Stimulated activated memory B cell treated with anti-CD40 and anti-IgM and Interleukin-4, amounts not matched to agents 10 μg/mL and 1 μg/mL and 100 μg/mL, for 72 hours (primary cell): ENCODE results near the gene ARHGAP8.
A peak's percentile ranks its signal among the peaks of the same experiment; 100 is the strongest.
"Not testable (repeated sequence)": the region's sequence is repeated elsewhere in the genome, so short reads cannot be mapped to it uniquely, and the experiment has no call there.

Source experiments
- ATAC-seq: fragments of 150-1000 bp; cut with Tn5 transposase; 2 replicates; pipeline ENCODE4 v1.10.0; 2021
- H3K27ac Mint-ChIP-seq: one replicate; pipeline ENCODE4 v1.8.0; 2022; ENCODE audit warnings: mild to moderate bottlenecking, mixed read lengths
- H3K27me3 Mint-ChIP-seq: one replicate; pipeline ENCODE4 v1.8.0; 2022; ENCODE audit warnings: mixed read lengths
- H3K36me3 Mint-ChIP-seq: one replicate; pipeline ENCODE4 v1.8.0; 2022; ENCODE audit warnings: mixed read lengths
- H3K4me1 Mint-ChIP-seq: one replicate; pipeline ENCODE4 v1.8.0; 2022; ENCODE audit warnings: mixed read lengths
- H3K4me3 Mint-ChIP-seq: one replicate; pipeline ENCODE4 v1.8.0; 2022; ENCODE audit warnings: mild to moderate bottlenecking, moderate library complexity, mixed read lengths
- H3K9me3 Mint-ChIP-seq: one replicate; pipeline ENCODE4 v1.8.0; 2022; ENCODE audit warnings: mixed read lengths

Gene ARHGAP8

GRCh38 chr22:44732017-44732561 is 20.3 kb upstream of the ARHGAP8 start:
- Mint-ChIP-seq H3K27me3 (no peaks in the 10 kb centered on the region), H3K4me1 (peaks cover 9% of the 10 kb centered on the region), H3K4me3 (no peak overlapping the region), H3K27ac (no peak overlapping the region), H3K36me3 (no peaks in the 10 kb centered on the region), H3K9me3 (peaks cover 3% of the 10 kb centered on the region)
- no peak for ATAC-seq

- no peaks in the 10 kb centered on the region for H3K36me3 Mint-ChIP-seq
- ATAC-seq, result no peak
- H3K4me3 Mint-ChIP-seq, result no peak overlapping the region
- no peak overlapping the region for H3K27ac Mint-ChIP-seq
- peaks cover 3% of the 10 kb centered on the region for H3K9me3 Mint-ChIP-seq
- H3K27me3 Mint-ChIP-seq, result no peaks in the 10 kb centered on the region
- peaks cover 9% of the 10 kb centered on the region for H3K4me1 Mint-ChIP-seq
Measured at GRCh38 chr22:44732661-44733060, 19.7 kb upstream of the ARHGAP8 start.

- ATAC-seq, result no peak
- Mint-ChIP-seq H3K27ac (no peak overlapping the region), H3K27me3 (peaks cover 4% of the 10 kb centered on the region), H3K4me3 (no peak overlapping the region), H3K4me1 (peaks cover 9% of the 10 kb centered on the region), H3K36me3 (no peaks in the 10 kb centered on the region), H3K9me3 (peaks cover 3% of the 10 kb centered on the region)
Measured at GRCh38 chr22:44733426-44734106, 18.8 kb upstream of the ARHGAP8 start.

- peaks cover 9% of the 10 kb centered on the region for H3K27me3 Mint-ChIP-seq
- no peak overlapping the region for H3K4me3 Mint-ChIP-seq
- no peak overlapping the region for H3K27ac Mint-ChIP-seq
- H3K4me1 Mint-ChIP-seq, result peaks cover 9% of the 10 kb centered on the region
- peaks cover 3% of the 10 kb centered on the region for H3K9me3 Mint-ChIP-seq
- H3K36me3 Mint-ChIP-seq, result no peaks in the 10 kb centered on the region
- no peak for ATAC-seq
Measured at GRCh38 chr22:44734278-44734677, 18.1 kb upstream of the ARHGAP8 start.

- Mint-ChIP-seq H3K4me3 (no peak overlapping the region), H3K27ac (no peak overlapping the region), H3K9me3 (peaks cover 3% of the 10 kb centered on the region), H3K36me3 (no peaks in the 10 kb centered on the region), H3K4me1 (peaks cover 9% of the 10 kb centered on the region), H3K27me3 (peaks cover 9% of the 10 kb centered on the region)
- ATAC-seq, result no peak
Measured at GRCh38 chr22:44734801-44735517, 17.4 kb upstream of the ARHGAP8 start.

GRCh38 chr22:44735518-44736428 is 16.6 kb upstream of the ARHGAP8 start:
- Mint-ChIP-seq H3K9me3 (peaks cover 3% of the 10 kb centered on the region), H3K27me3 (peaks cover 15% of the 10 kb centered on the region), H3K4me1 (peaks cover 9% of the 10 kb centered on the region), H3K4me3 (no peak overlapping the region), H3K27ac (no peak overlapping the region), H3K36me3 (peaks cover 4% of the 10 kb centered on the region)
- peak; percentile 57 for ATAC-seq

GRCh38 chr22:44736581-44737405 is 15.6 kb upstream of the ARHGAP8 start:
- H3K4me3 Mint-ChIP-seq, result no peak overlapping the region
- peaks cover 9% of the 10 kb centered on the region for H3K4me1 Mint-ChIP-seq
- no peak overlapping the region for H3K27ac Mint-ChIP-seq

GRCh38 chr22:44737406-44738346 is 14.7 kb upstream of the ARHGAP8 start:
- peaks cover 2% of the 10 kb centered on the region for H3K9me3 Mint-ChIP-seq
- peaks cover 18% of the 10 kb centered on the region for H3K27me3 Mint-ChIP-seq
- peaks cover 5% of the 10 kb centered on the region for H3K36me3 Mint-ChIP-seq
- peaks cover 9% of the 10 kb centered on the region for H3K4me1 Mint-ChIP-seq
- no peak overlapping the region for H3K27ac Mint-ChIP-seq
- H3K4me3 Mint-ChIP-seq, result no peak overlapping the region
- ATAC-seq, result no peak

More at GRCh38 chr22:44736581-44737405, 15.6 kb upstream of the ARHGAP8 start:
- peaks cover 18% of the 10 kb centered on the region for H3K27me3 Mint-ChIP-seq
- ATAC-seq, result no peak
- peaks cover 5% of the 10 kb centered on the region for H3K36me3 Mint-ChIP-seq
- H3K9me3 Mint-ChIP-seq, result peaks cover 3% of the 10 kb centered on the region

GRCh38 chr22:44738347-44738715 is 14.0 kb upstream of the ARHGAP8 start:
- Mint-ChIP-seq H3K27ac (no peak overlapping the region), H3K9me3 (no peaks in the 10 kb centered on the region), H3K27me3 (peaks cover 18% of the 10 kb centered on the region), H3K4me3 (no peak overlapping the region), H3K4me1 (peaks cover 9% of the 10 kb centered on the region), H3K36me3 (peaks cover 5% of the 10 kb centered on the region)
- ATAC-seq, result no peak

- peaks cover 9% of the 10 kb centered on the region for H3K4me1 Mint-ChIP-seq
Measured at GRCh38 chr22:44739024-44739423, 13.4 kb upstream of the ARHGAP8 start.

GRCh38 chr22:44739666-44740065 is 12.7 kb upstream of the ARHGAP8 start:
- H3K36me3 Mint-ChIP-seq, H3K4me3 Mint-ChIP-seq, H3K27ac Mint-ChIP-seq, H3K4me1 Mint-ChIP-seq, ATAC-seq, H3K9me3 Mint-ChIP-seq: not testable (repeated sequence)
- H3K27me3 Mint-ChIP-seq, result peaks cover 18% of the 10 kb centered on the region

More at GRCh38 chr22:44739024-44739423, 13.4 kb upstream of the ARHGAP8 start:
- H3K27ac Mint-ChIP-seq, result no peak overlapping the region
- peaks cover 5% of the 10 kb centered on the region for H3K36me3 Mint-ChIP-seq
- ATAC-seq, result no peak
- peaks cover 18% of the 10 kb centered on the region for H3K27me3 Mint-ChIP-seq
- H3K4me3 Mint-ChIP-seq, result no peak overlapping the region
- H3K9me3 Mint-ChIP-seq, result no peaks in the 10 kb centered on the region

GRCh38 chr22:44740307-44740706 is 12.1 kb upstream of the ARHGAP8 start:
- Mint-ChIP-seq H3K27ac (no peak overlapping the region), H3K4me3 (no peak overlapping the region), H3K4me1 (peaks cover 9% of the 10 kb centered on the region), H3K9me3 (peaks cover 5% of the 10 kb centered on the region), H3K36me3 (peaks cover 5% of the 10 kb centered on the region), H3K27me3 (peaks cover 18% of the 10 kb centered on the region)
- ATAC-seq, result no peak

- no peak overlapping the region for H3K4me3 Mint-ChIP-seq
- ATAC-seq, result no peak
Measured at GRCh38 chr22:44741929-44742328, 10.4 kb upstream of the ARHGAP8 start.

More at GRCh38 chr22:44741929-44742328, 10.4 kb upstream of the ARHGAP8 start:
- H3K9me3 Mint-ChIP-seq, result peaks cover 5% of the 10 kb centered on the region
- H3K36me3 Mint-ChIP-seq, result peaks cover 5% of the 10 kb centered on the region
- H3K27ac Mint-ChIP-seq, result no peak overlapping the region
- no peaks in the 10 kb centered on the region for H3K4me1 Mint-ChIP-seq
- peaks cover 18% of the 10 kb centered on the region for H3K27me3 Mint-ChIP-seq
